ENCODE measurements around the gene ALG6.

ALG6 gene

DNA sequence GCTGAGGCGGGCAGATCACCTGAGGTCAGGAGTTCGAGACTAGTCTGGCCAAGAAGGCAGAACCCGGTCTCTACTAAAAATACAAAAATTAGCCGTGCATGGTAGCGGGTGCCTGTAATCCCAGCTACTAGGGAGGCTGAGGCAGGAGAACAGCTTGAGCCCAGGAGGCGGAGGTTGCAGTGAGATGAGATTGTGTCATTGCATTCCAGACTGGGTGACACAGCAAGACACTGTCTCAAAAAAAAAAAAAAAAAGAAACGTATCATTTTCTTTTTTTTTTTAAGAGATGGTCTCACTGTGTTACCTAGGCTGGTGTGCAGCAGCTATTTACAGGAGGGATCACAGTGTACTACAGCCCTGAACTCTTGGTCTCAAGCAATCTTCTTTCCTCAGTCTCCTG lies 108.3 kb downstream of the ALG6 start:
- TF ChIP-seq FOXM1 (IDR thresholded peaks at IDR 0.05; ENCODE audit: borderline replicate concordance, low read depth) (no peak), TCF12 (IDR thresholded peaks at IDR 0.05; ENCODE audit: low read depth) (no peak), RAD21 (IDR thresholded peaks at IDR 0.05; ENCODE audit: low read depth) (no peak)

GRCh38 chr1:63480057-63480456 lies 112.6 kb downstream of the ALG6 start:
- TF ChIP-seq CEBPB (IDR thresholded peaks at IDR 0.05) (no peak), MAX (IDR thresholded peaks at IDR 0.05) (no peak), EP300 (IDR thresholded peaks at IDR 0.05; ENCODE audit: borderline replicate concordance) (no peak), NFIC (IDR thresholded peaks at IDR 0.05) (no peak), CREB1 (IDR thresholded peaks at IDR 0.05; ENCODE audit: low read depth) (no peak)

DNA sequence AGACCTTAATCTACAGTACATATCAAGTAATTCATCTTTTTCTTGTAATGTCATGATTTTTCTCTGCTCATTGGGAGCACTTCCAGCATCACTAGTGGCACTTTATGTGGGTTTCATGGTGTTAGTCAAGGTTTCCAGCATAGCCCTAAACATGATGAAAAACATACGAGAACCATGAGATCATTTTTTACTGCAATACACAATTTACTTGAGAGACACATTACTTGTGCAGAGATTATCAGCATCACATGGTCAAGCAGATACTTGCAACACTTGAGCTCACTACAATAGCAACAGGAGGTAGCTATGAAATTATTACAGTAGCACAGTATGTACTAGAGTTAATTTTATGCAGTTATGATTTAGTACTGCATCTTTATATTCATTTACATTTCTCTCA lies 119.2 kb downstream of the ALG6 start:
- TF ChIP-seq EGR1 (IDR thresholded peaks at IDR 0.05) (no peak), TCF12 (IDR thresholded peaks at IDR 0.05; ENCODE audit: low read depth) (no peak), ZBTB7A (IDR thresholded peaks at IDR 0.05; ENCODE audit: low read depth) (no peak), TAF1 (IDR thresholded peaks at IDR 0.05; ENCODE audit: low read depth) (no peak), NFIC (IDR thresholded peaks at IDR 0.05) (no peak), TEAD4 (IDR thresholded peaks at IDR 0.05) (no peak), MAX (IDR thresholded peaks at IDR 0.05) (no peak), FOXM1 (IDR thresholded peaks at IDR 0.05; ENCODE audit: borderline replicate concordance, low read depth) (no peak), CEBPB (IDR thresholded peaks at IDR 0.05) (no peak), RAD21 (IDR thresholded peaks at IDR 0.05; ENCODE audit: low read depth) (no peak), CREB1 (IDR thresholded peaks at IDR 0.05; ENCODE audit: low read depth) (no peak), EP300 (IDR thresholded peaks at IDR 0.05; ENCODE audit: borderline replicate concordance) (no peak), REST (IDR thresholded peaks at IDR 0.05; ENCODE audit: low read depth) (no peak), YY1 (IDR thresholded peaks at IDR 0.05; ENCODE audit: low read depth) (no peak), USF1 (IDR thresholded peaks at IDR 0.05) (no peak)

- TF ChIP-seq RAD21 (IDR thresholded peaks at IDR 0.05; ENCODE audit: low read depth), result no peak
These were observed 120.1 kb downstream of the ALG6 start for GRCh38 chr1:63487336-63488065.

All from Ishikawa (cell line).